ENCODE results near the gene PLEKHA6. TPM values are rescaled to one million over a fixed set of nuclear protein-coding genes. Genes with fewer than 3 reads are reported as not detected.

PLEKHA6 gene
- total and polyA plus RNA-seq, 2 of the 8 experiments (the other 6 are each of a cell fraction or from before 2014, with no cell fraction given), result 4.8 to 20.2 TPM

DNA sequence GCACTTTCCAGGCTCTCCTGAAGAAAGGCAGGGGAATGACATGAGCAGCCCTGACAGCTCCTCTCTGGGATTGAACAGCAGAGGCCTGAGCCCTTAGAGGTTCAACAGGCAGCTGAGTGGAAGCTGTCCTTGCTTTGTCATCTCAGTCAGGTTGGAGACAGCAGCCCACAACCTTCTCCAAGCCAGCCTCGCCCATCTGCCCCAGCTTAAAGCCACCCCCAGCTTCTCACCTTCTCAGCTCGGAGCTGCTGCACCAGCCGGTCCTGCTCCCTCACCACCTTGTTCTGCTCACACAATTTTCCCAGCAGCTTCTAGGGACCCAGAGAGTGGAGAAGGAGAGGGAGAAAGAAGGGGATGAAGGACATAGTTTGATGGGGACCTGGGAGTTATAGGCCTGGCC, 110.8 kb downstream of the PLEKHA6 start:
- H2BK12ac ChIP-seq (ENCODE audit: low read depth, low read length), result no peak overlapping the region
- no peak overlapping the region for H3K27ac ChIP-seq (ENCODE audit: low read depth, low read length)
- no peak overlapping the region for H2BK120ac ChIP-seq (replicated peaks; ENCODE audit: low read depth, low read length)
- no peak overlapping the region for H3K18ac ChIP-seq (ENCODE audit: extremely low read depth, low read length)
- H2AFZ ChIP-seq (ENCODE audit: low read length), result no peak overlapping the region
- H2BK15ac ChIP-seq (ENCODE audit: low read length), result no peak overlapping the region
- no peaks in the 10 kb centered on the region for H3K23me2 ChIP-seq (ENCODE audit: low read depth, low read length)
- POLR2A ChIA-PET (ENCODE audit: partially characterized antibody), result interaction anchor here (0.5 to 1.4 kb wide), 3 partner anchors 13 to 386 kb away, joined by 3 to 4 read pairs (median 3); no protein-coding TSS in a partner anchor
- no peak overlapping the region for H3K9ac ChIP-seq (replicated peaks in 1 of 4; ENCODE audit: extremely low read depth in 1 of 4, low read depth in 3 of 4, low read length in 3 of 4)
- peaks cover 3 to 8% (median 4%) of the 10 kb centered on the region in 4 experiments for H3K4me1 ChIP-seq (replicated peaks in 1 of 4; ENCODE audit: control insufficient read depth in 3 of 4, insufficient read depth in 4 of 4, low read length in 3 of 4)
- no peak overlapping the region for H2BK5ac ChIP-seq (ENCODE audit: low read depth, low read length)
- no peak overlapping the region for H2BK20ac ChIP-seq (ENCODE audit: low read length)
- H3K36me3 ChIP-seq (ENCODE audit: control insufficient read depth in 2 of 4, insufficient read depth in 4 of 4, low read length in 3 of 4), result no peaks in the 10 kb centered on the region
- no peaks in the 10 kb centered on the region for H4K20me1 ChIP-seq (replicated peaks in 1 of 2; ENCODE audit: control insufficient read depth in 1 of 2, insufficient read depth in 2 of 2, low read length in 2 of 2)
- no peak overlapping the region for H3K4ac ChIP-seq (replicated peaks; ENCODE audit: insufficient read length, low read depth, low read length)
- H3K23ac ChIP-seq (ENCODE audit: insufficient read length), result no peak overlapping the region
- no peak overlapping the region for H3K4me2 ChIP-seq (ENCODE audit: insufficient read depth in 1 of 2, low read depth in 2 of 2, low read length in 2 of 2)
- FAIRE-seq (no peak), DNase-seq (ENCODE audit: low read depth in 1 of 2, low spot score in 2 of 2) (no peak)
- no peaks in the 10 kb centered on the region for H3K79me2 ChIP-seq (ENCODE audit: control insufficient read depth in 1 of 2, insufficient read depth in 2 of 2, low read length in 2 of 2)
- H3K4me3 ChIP-seq (ENCODE audit: extremely low read depth in 1 of 4, insufficient read depth in 2 of 4, low read depth in 3 of 4, low read length in 4 of 4), result no peak overlapping the region
- H4K8ac ChIP-seq (ENCODE audit: extremely low read depth, insufficient read depth, low read length), result no peak overlapping the region; the same call in 1 of the 2 replicates
- no peak overlapping the region for H3K56ac ChIP-seq (replicated peaks; ENCODE audit: insufficient read length, low read depth, low read length)
- H3K14ac ChIP-seq (ENCODE audit: insufficient read length), result no peak overlapping the region
- no peaks in the 10 kb centered on the region for H3K27me3 ChIP-seq (replicated peaks in 1 of 4; ENCODE audit: control insufficient read depth in 3 of 4, extremely low read depth in 1 of 4, insufficient read depth in 3 of 4, low read length in 3 of 4)
- WGBS, 2 experiments (ENCODE audit: extremely low coverage in 1 of 2, insufficient coverage in 1 of 2, insufficient read length in 1 of 2, insufficient replicate concordance in 2 of 2, low coverage in 1 of 2, low lambda C conversion rate in 2 of 2, missing lambda C conversion rate in 1 of 2), result 81% methylated on average over 3 of the region's 3 CpGs; no CpG with 5 or more reads in 1 of the 2 experiments
- H3K79me1 ChIP-seq (ENCODE audit: low read depth, low read length), result no peaks in the 10 kb centered on the region
- CTCF ChIA-PET (ENCODE audit: partially characterized antibody), result interaction anchor here (0.6 to 4.1 kb wide), 14 partner anchors 8 to 612 kb away, joined by 3 to 45 read pairs (median 4); partner anchors contain the start of gene GOLT1A
- H4K5ac ChIP-seq (ENCODE audit: insufficient read length, low read depth, low read length), result no peak overlapping the region
- no peaks in the 10 kb centered on the region for H3K9me3 ChIP-seq (ENCODE audit: insufficient read depth in 2 of 2, low read depth in 1 of 2, low read length in 1 of 2)
- no peak overlapping the region for H4K91ac ChIP-seq (replicated peaks; ENCODE audit: insufficient read length, low read length)
- no peak overlapping the region for H2AK5ac ChIP-seq (ENCODE audit: low read depth, low read length)
- no peak for TF ChIP-seq EZH2 (IDR thresholded peaks at IDR 0.05; ENCODE audit: low read depth, low read length, severe bottlenecking)
- no peak for TF ChIP-seq SAP30 (IDR thresholded peaks at IDR 0.05; ENCODE audit: insufficient read depth, insufficient replicate concordance, low read length)
- no peak for TF ChIP-seq SIRT6 (IDR thresholded peaks at IDR 0.05; ENCODE audit: low read length)
- no peak for TF ChIP-seq CTBP2 (IDR thresholded peaks at IDR 0.05; ENCODE audit: borderline replicate concordance, insufficient read depth, insufficient read length, low read length)
- no peak for TF ChIP-seq ATF2 (IDR thresholded peaks at IDR 0.05; ENCODE audit: low read length)
- no peak for TF ChIP-seq MAX (IDR thresholded peaks at IDR 0.05)
- no peak for TF ChIP-seq SIX5 (IDR thresholded peaks at IDR 0.05; ENCODE audit: low read depth, low read length)
- no peak for TF ChIP-seq JUND (IDR thresholded peaks at IDR 0.05; ENCODE audit: low read length)
- no peak for TF ChIP-seq CREB1 (IDR thresholded peaks at IDR 0.05)
- no peak for TF ChIP-seq SUZ12 (IDR thresholded peaks at IDR 0.05; ENCODE audit: low read length)
- no peak for TF ChIP-seq PHF8 (conservative IDR thresholded peaks at IDR 0.05; ENCODE audit: low read depth, low read length)
- TF ChIP-seq POU5F1 (IDR thresholded peaks at IDR 0.05; ENCODE audit: low read depth, low read length), result no peak
- no peak for TF ChIP-seq CEBPB (IDR thresholded peaks at IDR 0.05; ENCODE audit: low read depth, low read length)
